NCI-H82 (cell line): Measurements from ENCODE around the gene SLCO2B1.

ENCODE experiments used
- DNase-seq: peaks from one replicate; lab custom pipeline; 2025; lab: John Stamatoyannopoulos, UW

SLCO2B1 gene

DNA sequence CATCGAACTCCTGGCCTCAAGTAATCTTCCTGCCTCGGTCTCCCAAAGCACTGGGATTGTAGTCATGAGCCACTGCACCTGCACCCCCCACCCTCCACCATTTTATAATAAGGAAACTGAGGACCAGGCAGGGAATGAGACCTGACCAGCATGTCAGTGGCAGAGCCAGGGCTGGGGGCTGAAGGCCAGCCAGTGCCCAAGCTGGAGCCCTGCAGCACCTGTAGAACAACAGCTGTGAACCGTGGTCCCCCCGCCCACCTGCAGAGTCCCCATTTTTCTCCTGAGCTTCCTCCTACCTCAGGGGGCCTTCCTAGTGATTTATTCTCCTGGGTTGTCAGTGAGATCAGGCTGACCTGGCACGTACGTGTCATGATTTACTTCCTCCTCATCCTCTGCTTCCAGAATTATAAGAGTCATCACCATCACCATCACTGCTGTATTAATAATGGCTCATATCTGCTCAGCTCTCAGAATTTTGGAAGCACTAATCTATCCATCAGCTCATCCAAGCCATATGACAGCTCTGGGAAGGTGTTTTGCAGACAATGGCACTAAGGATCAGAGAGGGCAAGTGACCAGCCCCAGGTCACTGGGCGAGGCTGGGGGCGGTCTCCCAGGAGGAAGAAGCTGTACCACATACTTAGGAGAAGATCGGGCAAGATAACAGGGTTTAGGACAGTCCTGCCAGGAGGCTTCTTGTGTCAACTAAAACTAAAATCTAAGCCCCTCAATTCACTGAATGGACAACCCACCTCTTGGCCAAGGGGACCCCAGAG is 5.5 kb upstream of the SLCO2B1 start:
- DNase-seq, result no peak

DNA sequence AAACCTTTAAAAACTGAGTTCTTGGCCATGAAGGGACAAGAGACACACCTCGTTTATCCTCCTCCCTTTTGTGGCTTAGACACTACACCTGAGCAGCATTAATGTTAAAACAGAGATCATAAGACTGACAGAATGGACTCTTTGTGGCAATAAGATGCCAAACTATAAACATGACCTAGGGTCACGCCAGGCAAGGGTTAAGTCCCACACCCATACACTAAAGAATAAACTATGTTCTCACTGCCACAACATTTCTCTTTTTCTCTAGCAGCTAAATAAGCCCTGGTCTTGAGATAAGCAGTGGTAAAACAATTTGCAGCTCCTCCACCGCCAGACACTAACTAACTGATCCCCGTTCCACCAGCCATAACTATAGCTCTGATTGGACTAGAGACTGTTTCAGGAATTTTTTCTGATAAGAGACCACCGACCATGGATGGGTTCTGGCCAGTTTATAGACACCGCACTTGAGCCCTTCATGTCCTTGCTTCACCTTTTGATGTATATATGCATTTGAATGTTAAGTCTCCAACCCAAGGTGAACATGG is 4.9 kb upstream of the SLCO2B1 start:
- DNase-seq, result no peak

DNA sequence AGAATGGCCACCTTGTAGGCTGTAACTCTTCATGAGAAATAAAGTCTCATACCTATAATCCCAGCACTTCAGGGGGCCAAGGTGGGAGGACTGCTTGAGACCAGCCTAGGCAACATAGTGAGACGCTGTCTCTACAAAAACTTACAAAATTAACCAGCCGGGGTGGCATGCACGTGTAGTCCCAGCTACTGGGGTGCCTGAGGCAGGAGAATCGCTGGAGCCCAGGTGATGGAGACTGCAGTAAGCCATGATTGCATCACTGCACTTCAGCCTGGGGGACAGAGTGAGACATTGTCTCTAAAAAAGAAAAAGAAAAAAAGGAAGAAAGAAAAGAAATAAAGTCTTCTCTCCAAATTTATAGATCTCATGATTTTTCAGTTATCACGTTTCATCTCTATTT is 4.2 kb upstream of the SLCO2B1 start:
- DNase-seq, result no peak

DNA sequence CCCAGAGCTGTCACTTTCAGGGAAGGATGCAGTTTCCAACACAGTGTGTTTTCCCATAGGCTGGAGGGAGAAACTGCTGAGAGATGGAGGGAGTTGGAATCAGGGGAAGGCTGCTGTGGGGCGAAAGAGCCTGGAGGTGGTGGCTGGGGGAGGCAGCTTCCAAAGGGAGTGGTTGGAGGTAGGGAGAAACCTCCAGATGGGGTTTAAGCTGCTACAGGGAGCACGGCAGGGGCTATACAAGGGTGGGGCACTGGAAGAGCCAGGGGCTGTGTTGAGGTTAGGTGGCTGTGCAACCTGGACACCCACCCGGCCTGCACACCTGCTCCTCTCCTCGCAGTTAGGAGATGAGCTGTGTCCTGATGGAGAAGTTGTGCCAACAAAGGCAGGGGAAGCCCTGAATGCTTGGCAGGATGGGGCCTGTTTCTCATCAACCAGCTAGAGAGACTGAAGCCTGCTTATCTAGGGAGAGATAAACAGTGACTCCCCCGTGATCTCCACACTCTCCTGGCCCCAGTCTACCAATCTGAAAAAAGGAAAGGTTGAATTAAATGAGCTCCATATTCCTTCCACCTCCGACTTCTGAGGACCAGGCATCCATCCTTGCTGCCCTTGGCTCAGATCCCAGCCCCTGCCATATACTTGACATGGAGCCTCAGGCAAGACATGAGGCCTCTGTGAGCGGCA is 3.6 kb upstream of the SLCO2B1 start:
- DNase-seq, result no peak

DNA sequence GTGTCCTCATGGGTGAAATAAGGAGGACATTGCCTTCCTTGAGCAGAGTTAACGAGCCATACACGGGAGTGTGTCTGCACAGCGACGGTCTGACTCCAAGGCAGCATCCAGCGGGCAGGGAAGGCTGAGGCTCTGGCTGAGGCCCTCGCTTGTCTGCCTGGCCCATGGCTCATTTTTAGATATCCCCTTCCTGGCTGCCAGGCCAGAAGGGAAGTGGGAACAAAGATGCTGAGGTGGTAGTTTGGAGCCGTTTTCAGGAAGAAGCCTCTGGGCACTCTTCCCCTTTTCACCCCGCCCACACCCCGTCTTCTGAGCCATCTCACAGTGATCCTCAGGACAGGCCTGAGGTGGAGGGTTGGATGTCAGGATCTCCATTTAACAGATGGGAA is 3.0 kb upstream of the SLCO2B1 start:
- no peak for DNase-seq

DNA sequence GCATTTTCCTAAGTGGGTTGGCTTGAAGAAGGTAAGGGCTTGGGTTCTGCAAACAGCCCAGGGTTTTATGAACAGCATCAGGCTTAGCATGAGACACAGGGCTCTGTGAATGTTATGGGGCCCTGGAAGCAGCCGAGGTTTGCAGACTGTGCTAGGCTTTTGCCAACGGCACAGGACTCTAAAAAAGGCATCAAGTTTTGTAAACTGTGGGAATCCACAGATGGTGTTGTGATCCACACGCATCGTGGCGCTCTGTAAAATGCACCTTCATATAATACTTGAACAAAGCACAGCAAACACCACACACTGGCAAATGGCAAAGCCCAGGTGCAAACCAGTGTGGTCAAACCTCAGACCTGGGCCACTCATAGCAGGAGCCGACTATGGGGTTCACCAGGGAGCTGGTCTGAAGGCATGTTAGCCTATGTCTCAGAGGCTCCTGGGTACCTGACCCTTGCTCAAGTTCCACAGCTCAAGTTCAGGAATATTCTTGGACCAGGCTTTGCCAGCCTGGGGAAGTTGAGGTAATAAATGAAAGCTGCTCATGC is 2.4 kb upstream of the SLCO2B1 start:
- DNase-seq, result no peak

DNA sequence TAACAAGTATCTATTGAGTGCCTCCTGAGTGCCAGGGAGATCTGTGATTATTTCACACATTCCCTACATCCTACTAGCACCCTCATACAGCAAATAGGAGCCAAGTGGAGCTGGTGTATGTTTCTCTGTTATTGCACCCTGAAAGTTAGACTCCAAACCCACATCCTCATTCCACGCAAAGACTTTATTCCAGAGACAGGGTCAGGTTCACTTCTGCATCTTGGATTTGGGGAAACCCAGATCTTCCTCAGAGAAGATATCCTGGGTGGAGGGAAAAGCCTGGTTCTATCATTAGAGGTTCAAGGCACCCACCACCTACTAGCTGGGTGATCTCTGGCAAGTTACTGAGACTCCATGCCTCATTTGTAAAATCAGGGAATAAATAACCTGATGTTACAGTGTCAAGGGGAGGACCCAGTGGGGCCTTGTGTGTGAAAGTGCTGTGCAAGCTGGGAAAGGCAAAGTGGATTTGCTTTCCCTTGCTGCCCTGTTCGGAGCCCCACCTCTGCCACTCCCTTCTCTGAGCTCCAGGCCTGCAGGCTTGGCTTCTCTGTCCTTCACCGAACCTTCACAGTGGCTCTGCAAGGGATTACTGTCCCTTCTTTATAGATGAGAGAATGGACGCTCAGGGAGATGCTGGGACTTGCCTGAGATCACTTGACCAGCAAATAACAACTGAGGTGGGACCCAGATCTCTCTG is 991 bp upstream of the SLCO2B1 start:
- DNase-seq, result no peak

DNA sequence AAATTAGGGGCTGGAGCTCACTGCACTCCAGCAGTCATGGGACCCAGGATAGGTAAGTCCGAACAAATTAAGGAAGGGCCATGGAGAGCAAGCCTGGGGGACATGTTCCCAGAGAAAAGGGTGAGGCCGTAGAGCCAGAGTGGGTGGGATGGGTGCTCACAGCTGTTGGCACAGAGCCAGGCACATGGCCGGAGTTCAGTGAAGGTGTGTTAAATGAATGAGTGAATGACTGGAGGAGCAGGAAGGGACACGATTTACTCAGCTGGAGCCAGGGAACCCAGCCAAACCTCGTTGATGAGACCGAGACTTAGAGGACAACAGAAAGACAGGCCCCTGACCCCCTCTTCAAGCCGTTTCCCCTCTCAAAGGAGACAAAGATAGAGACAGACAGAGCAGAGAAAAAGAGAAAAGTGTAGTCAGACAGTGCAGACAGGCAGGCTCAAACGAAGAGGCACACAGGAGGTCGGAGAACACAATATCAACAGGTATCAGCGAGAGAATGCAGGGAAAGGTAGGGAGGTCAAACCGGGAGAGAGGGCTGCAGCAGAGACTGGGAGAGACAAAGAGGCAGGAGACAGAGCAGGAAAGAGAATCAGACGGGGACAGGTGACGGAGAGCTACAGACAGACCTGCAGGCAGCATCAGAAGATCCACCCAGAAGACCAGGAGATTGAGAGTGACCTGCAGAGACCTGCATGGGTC is 590 bp downstream of the SLCO2B1 start:
- no peak for DNase-seq

DNA sequence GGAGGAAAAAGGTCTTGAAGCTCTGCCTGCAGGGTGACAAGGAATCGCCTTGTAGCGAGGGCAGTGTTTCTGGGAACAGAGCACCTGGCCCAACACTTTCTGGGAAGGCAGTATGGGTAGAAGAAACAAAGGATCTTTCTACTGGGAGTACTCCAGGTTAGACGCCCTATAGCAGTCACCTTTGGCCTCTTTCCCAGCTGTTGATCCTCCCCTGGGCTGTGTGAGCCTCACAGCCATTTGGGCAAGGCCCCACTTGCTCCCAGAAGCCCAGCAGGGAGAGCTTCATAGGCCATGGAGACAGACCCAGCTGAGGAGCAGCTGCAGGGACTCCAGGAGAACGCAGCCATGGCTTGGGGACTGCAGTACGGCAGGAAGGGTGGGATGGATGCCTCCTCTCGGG is 1.2 kb downstream of the SLCO2B1 start:
- no peak for DNase-seq

DNA sequence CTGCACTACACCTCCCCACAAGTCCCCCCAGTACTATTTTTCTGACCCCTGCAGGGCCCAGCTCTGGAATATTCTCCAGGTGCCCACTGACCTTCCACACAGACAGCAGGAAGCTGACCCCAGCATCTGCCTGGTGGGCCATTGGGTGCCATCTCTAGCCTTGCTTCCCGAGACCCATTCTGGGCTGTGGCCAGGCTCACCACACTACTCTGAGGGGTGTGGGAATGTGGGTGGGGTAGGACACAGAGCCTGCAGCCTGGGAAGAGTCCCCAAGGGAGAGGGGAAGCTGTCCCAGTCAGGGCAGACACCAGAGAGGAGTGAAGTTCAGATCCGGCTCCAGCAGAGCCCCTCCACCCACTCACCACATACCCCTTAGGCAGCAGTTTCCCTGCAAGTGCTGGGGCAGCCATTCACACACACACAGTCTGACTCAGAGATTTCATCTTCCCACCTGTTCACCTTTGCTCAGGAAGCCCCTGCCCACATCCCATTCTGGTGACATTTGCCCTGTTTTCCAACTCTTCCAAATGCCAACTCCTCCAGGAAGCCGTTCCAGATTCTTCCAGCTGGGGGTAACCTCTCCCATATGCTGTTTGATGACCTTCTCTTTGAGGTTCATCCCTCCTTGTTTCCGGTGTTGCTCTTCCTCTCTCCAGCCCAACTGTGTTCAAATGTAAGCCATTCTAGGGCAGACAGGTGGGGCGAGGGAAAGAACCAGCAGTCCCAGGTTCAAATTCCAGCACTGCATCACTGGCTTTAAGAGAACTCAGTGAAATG is 1.9 kb downstream of the SLCO2B1 start:
- no peak for DNase-seq

DNA sequence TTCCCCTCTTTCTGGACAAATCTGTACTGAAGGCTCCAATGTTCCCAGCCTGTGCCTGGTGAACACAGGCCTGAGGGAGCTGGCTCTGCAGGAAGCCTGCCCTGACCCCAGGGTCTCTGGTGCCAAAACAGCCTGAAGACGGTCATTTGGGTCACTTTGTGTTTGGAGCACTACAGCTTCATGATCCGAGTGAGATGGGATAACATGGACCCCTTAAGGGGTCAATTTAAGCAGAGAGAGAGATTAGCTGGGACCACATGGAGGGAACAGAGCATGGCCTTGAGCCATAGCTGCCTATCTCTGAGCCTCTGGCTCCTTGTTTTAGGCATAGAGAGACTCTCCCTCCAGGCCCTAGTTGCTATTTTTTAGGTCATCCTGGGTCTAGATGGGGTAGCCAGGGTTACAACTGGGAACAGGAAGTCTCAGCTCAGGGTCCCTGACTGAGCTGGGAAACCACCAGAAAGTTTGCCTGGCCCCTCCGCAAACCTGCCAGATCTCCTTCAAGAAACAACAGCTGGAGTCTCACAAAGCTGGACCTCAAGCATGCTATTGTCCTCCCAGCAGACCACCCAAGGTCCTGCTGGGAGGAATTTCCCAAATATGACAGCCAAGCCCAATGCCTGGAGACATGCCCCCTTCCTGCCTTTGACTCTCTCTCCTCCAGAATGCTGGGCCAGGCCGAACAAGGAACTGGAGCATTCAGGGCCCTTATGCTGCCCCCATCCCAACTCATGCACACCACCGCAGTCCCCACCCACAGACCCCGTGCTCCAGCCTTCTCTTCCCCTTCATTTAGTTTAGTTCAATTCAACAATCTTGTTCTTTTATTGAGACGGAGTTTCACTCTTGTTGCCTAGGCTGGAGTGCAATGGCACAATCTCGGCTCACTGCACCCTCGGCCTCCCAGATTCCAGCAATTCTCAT is 4.0 kb downstream of the SLCO2B1 start:
- no peak for DNase-seq

DNA sequence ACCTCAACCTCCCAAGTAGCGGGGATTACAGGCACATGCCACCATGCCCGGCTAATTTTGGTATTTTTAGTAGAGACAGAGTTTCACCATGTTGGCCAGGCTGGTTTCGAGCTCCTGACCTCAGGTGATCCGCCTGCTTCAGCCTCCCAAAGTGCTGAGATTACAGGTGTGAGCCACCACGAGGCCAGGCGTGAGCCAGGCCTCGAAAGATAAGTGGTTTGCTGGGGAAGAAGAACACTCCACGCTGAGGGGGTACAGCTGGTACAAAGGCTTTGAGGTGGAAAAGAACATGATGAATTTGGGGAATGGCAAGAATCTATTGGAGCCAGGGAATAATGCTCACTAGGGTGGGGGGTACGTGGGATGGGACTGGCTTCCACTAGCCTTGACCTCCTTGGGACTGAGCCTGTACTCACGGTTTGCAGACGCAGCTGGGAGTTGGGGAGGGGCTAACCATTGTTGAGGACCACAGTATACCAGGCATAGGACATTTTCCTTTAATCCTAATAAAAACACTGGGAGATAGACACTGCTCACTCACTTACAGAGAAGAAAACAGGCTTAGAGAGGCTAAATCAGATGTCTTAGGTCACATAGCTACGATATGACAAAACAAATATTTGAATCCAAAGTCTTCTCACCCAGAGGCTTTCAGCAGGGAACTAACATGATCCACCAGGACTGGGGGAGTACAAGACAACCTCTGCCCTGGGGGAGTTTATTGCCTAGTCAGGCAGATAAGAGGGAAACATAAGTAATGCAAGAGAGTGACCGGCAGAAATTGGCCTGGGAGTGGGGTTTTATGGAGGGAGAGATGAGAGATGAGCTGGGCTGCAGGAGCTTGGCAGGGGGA is 4.9 kb downstream of the SLCO2B1 start:
- DNase-seq, result no peak

DNA sequence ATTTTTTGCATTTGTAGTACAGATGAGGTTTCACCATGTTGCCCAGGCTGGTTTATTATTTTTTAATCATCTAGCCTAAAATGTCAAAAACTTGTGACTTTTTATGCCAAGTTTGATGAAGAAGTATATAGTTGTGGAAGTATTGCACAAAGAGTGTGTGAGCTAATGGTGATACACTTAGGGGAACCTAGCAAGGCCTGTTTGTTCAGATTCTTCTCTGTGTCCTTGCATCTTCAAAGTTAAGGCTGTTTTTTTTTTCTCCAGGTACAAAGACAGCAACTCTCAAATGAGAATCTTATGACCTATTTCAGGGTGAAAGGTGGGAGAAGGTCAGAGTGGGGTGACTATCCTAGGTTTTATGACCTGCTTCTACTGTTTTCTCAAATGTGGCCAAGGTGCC is 7.3 kb downstream of the SLCO2B1 start:
- DNase-seq, result no peak

DNA sequence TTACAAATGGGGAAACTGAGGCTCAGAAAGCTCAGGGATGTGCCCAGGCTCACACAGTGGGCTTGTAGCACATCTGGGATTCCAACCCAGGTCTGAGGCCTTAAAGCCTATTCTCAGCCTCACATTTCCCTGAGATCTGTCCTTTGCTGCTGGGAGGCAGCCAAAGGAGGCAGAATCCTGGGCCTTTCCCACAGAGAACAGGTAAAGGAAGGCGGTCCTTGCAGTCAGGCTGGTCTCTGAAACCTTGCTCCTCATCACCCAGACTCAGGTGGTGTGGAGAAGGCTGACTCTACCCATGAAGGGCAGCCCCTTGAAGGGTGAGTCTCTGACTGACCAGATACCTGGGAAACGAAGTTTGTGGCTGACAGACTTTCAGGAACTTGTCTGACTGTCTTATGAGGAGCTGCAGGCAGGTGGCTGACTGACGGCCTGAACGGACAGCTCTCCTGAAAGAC is 7.8 kb downstream of the SLCO2B1 start:
- DNase-seq, result no peak

DNA sequence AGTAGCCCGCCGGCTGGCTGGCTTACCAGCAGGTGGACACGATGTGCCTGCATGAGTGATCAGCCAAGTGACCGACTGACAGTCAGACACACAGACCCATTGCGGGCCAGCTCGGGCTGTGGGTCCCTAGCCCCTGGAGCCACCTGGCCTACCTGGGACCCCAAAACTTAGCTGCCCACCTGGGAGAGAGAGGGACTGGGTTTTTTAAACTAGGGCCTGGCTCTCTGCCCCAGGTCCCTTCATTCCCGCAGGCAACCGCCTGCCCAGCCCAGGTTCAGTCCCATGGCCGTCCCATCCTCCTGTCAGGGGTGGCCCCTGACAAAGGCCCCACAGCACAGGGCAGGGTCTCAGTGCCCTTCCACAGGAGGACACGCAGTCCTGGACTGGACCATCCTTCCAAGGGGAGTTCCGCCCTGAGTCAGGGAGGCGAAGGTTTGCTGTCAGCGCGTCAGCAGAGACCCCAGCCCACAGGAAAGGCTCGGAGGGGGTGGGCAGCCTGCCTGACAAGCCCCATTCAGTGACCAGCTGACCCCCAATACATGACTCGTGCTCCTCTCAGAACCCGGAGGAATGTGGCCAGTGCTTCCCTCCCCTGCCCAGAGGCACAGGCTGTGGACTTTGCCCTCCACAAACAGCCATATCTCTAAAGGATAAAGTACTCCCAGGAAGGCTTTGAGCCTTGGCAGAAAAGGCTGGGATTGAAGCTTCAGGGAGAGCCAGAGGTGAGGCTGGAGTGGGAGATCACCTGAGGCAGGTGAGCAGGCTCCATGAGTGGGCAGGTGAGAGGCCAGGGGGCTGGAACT is 8.4 kb downstream of the SLCO2B1 start:
- DNase-seq, result no peak

DNA sequence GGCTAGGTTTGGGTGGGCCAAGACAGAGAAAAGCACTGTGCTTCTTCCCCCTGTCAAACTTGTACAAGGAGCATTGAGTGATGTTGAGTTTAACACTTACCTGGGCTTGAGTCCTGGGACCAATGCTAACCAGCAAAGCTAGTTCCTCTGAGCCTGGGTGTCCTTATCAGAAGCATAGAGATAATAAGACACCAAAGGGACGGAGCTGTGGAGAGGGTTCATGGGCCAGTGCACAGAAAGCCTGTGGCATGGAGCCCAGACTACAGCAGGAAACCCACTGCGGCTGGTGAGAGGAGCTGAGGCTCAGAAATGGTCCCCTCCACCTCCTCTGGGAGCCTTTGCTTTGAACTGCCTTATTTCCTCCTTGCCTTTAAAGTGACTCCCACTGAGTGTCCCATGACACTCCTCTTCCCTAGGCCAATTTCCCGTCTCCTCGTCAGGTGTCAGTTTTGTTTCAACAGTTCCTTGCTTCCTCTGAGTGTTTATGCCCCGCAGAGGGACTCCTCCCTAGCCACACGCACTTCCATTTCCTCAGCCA is 9.4 kb downstream of the SLCO2B1 start:
- DNase-seq, result no peak

DNA sequence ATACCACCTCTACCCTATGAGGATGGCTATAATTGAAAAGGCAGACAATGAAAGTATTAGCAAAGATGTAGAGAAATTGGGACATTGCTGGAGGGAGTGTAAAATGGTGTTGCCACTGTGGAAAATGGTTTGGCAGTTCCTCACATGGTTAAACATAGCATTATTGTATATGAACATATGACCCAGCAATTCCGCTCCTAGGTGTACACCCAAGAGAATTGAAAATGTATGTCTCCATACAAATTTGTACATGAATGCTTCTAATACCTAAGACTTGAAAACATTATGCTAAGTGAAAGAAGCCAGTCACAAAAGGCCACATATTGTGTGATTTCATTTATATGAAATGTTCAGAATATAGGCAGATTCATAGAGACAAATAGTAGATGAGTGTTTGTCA is 10.0 kb downstream of the SLCO2B1 start:
- DNase-seq, result no peak
